Fibroblast of gingiva (primary cell): ENCODE measurements around the gene ABLIM3.

Experiments used
- DNase-seq: peaks from one replicate; pipeline ENCODE4 v3.0.0-alpha.2; 2011; ENCODE audit warnings: low read depth

Gene ABLIM3

GRCh38 chr5:149282027-149282965, 141.0 kb downstream of the ABLIM3 start:
- DNase-seq = no peak

- DNase-seq = no peak
These were observed 141.7 kb downstream of the ABLIM3 start for GRCh38 chr5:149282966-149283332.

GRCh38 chr5:149283626-149284480, 142.6 kb downstream of the ABLIM3 start:
- DNase-seq = peak; percentile 59

- DNase-seq = peak; percentile 88
These were observed 143.2 kb downstream of the ABLIM3 start for GRCh38 chr5:149284501-149284900.

GRCh38 chr5:149285153-149285552, 143.9 kb downstream of the ABLIM3 start:
- no peak for DNase-seq

GRCh38 chr5:149288436-149288835, 147.1 kb downstream of the ABLIM3 start:
- no peak for DNase-seq

GRCh38 chr5:149289301-149289700, 148.0 kb downstream of the ABLIM3 start:
- DNase-seq = no peak

- no peak for DNase-seq
These were observed 153.9 kb downstream of the ABLIM3 start for GRCh38 chr5:149294872-149295829.

- DNase-seq = no peak
These were observed 156.2 kb downstream of the ABLIM3 start for GRCh38 chr5:149297340-149298025.

- no peak for DNase-seq
These were observed 156.9 kb downstream of the ABLIM3 start for GRCh38 chr5:149298163-149298562.

GRCh38 chr5:149298842-149299404, 157.6 kb downstream of the ABLIM3 start:
- DNase-seq = no peak

GRCh38 chr5:149299451-149300054, 158.3 kb downstream of the ABLIM3 start:
- DNase-seq = no peak

GRCh38 chr5:149300441-149300840, 159.1 kb downstream of the ABLIM3 start:
- no peak for DNase-seq

GRCh38 chr5:149301049-149301743, 159.9 kb downstream of the ABLIM3 start:
- no peak for DNase-seq

GRCh38 chr5:149301744-149302380, 160.6 kb downstream of the ABLIM3 start:
- no peak for DNase-seq

- DNase-seq = no peak
These were observed 161.3 kb downstream of the ABLIM3 start for GRCh38 chr5:149302641-149303040.

GRCh38 chr5:149303210-149303609, 161.9 kb downstream of the ABLIM3 start:
- no peak for DNase-seq

- DNase-seq = no peak
These were observed 163.1 kb downstream of the ABLIM3 start for GRCh38 chr5:149304195-149305078.
